Adipose tissue (tissue), 3 donors: ENCODE measurements around the gene EXD3. TPM values are rescaled to one million over a fixed set of nuclear protein-coding genes. Genes with fewer than 3 reads are reported as not detected.
"Not testable (repeated sequence)": the region's sequence is repeated elsewhere in the genome, so short reads cannot be mapped to it uniquely, and the experiment has no call there.

Source experiments
- H3K27ac ChIP-seq: one replicate; pipeline ENCODE4 v1.5.1; 2013; ENCODE audit warnings: low read depth, low read length
- WGBS, 3 donors: extraction: QIAGEN DNeasy Blood & Tissue Kit; methylation state at CpG; one replicate each; pipeline ENCODE4 v1.1.7; 2013; 5-methylcytosine and 5-hydroxymethylcytosine counted together
- polyA plus RNA-seq, 3 donors: library from polyadenylated mRNA; stranded (reverse); fragments of 200-250 nt; gene quantifications; one replicate each; pipeline ENCODE4 v1.2.3, GENCODE V29; 2013
- donor health status: healthy with polysubstance abuse.
- donor health status: Bipolar disorder and iron deficiency.
- donor health status: healthy.

Gene EXD3
- 10 to 100 TPM in 2 of 3 donors, 1 to 10 TPM in 1; 7.6 to 38.5 (median 14.0) TPM for polyA plus RNA-seq

DNA sequence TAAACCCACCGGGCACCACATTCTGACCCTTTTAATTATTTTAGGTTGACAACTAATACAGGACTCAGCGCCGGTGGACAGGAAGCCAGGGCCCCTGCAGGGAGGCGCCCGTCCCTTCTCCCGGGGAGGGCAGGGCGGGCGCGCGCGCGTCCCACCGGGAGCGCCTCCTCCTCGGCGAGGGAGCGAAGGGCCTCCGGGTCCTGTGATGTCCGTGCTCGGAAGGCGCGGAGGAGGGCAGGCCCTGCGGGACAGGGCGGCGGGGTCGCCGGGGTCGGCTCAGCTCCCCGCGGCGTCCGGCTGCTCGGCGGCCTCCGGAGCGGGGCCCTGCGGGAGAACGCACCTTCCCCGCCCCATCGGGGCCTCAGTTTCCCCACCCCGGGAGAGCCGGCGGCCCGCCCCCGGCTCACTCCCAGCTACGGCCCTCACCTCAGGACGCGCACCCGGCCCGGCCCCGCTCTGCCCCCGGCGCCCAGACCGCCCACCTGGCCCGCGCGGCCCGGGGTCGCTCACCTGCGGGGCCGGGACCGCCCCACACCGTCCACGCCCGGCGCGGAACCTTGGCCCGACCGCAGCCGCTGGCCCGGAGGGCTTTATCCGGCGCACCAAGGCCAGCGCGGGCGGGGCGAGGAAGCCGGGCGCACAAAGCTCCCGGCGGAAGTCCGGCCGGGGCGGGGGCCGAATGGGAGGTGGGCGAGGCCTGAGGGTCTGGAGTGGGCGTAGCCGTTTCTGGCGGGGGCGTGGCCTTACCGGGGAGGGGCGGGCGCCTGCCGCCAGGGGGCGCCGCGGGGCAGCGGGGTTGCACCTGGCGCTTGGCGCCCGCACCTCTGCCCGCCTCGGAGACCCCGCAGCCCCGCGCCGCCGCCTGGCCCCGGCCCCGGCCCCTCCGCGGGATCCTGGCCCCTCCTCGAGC lies at the start of gene EXD3, which contains the start of gene NOXA1:
Gene EXD3 (minus strand): TSS at position 559 of the 910 bp plus-strand sequence. CDS start 27,805 bp downstream, outside the sequence.
Gene NOXA1 (plus strand): TSS at position 790 of the 910 bp plus-strand sequence. CDS start 137 bp downstream, outside the sequence.
- H3K27ac ChIP-seq = no peak within 1 kb of the TSS
- 1% methylated on average over 70 to 113 of the region's 113 CpGs for WGBS, 3 donors

- 32 to 75% (median 43%) methylated on average over 7 of the region's 7 CpGs for WGBS, 3 donors
- no peak overlapping the region for H3K27ac ChIP-seq
These were observed 47.8 kb upstream of the EXD3 start for GRCh38 chr9:137470785-137471184.

DNA sequence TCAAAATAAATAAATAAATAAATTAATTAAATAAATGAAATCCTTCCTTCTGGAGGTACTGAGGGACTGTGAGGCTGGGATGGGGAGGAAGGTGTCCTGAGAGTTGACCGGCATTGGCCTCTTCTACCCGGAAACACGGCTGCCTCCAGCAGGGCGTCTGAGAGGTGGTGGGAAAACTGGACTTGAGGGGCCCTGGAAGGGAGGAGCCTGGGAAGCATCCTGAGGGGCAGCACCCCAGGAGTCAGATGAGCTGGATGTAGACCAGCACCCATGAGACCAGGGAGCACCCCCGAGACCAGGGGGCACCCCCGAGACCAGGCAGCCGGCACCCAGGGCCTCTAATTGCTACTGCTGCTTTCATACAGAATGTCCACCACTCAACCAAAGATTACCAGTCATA lies 44.9 kb upstream of the EXD3 start:
- WGBS, 3 donors = 95 to 99% (median 98%) methylated on average over 5 to 7 of the region's 7 CpGs
- H3K27ac ChIP-seq = no peak overlapping the region

- H3K27ac ChIP-seq = no peak overlapping the region
- WGBS, 3 donors = 91 to 96% (median 91%) methylated on average over 13 to 16 of the region's 16 CpGs
These were observed 44.2 kb upstream of the EXD3 start for GRCh38 chr9:137467161-137467581.

GRCh38 chr9:137466389-137467085 lies 43.6 kb upstream of the EXD3 start:
- not testable (repeated sequence) for H3K27ac ChIP-seq
- WGBS, 3 donors = 92 to 94% (median 93%) methylated on average over 35 of the region's 35 CpGs

DNA sequence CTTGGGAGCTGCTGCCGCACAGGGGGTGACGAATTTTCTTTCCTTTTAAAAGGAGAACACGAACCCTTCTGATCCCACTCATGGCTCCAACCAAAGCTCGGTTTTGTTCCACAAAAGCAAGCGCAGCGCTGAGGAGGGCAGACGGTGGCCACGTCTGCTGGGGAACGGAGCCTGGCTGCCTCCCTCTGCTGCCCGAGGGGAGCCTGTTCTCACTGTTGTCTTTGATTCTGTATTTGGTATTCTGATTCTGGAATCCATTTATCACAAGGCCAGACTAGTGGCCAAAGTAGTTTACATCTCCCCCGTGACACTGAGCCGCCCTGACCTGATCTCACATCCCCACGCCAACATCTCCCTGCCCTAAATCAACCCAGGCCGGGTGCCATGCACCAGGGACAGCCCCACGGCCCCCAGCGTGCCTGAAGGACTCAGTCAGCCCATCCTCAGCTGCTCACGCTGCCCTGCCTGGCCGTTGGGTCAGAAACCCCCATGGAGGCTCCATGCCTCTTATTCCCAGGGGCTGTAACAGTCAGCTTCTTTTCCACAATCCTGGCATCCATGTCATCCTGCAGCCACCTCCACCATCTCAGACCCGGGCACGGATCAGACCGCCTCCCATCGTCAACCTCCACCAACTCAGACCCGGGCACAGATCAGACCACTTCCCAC lies 42.9 kb upstream of the EXD3 start:
- 88 to 91% (median 91%) methylated on average over 23 of the region's 23 CpGs for WGBS, 3 donors
- H3K27ac ChIP-seq = no peak overlapping the region

DNA sequence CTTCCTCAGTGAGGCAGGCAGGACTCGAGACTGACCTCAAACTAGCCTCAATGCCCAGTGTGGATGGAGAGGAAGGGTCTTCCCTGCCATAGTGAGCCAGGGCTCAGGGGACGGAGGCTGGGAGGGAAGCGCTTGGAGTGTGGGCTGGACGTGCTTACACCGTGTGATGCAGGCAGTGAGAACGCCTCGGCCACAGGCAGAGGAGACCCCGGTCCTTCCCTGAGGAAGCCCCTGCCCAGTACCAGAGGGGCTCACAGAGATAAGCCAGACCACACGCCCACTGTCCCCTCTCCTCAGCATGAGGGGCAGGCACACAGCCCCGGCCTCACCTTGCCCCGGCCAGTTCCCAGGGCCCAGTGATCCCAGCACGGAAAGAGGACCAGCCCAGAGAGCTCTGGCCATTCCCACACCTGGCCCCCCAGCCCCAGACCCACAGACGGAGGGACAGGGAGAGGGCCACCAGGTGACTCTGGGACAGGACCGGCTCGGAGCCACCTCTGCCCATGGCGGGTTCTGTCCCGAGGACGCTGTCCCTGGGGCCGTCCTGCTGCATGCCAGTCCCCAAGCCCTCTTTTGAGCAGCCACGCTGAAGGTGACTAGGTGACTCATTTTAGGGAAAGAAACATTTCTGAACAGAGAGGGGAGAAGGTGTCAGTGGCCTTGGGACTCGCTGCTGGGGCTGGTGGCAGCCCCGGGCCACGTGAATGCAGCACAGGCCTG lies 42.2 kb upstream of the EXD3 start:
- H3K27ac ChIP-seq = no peak overlapping the region
- WGBS, 3 donors = 90 to 94% (median 92%) methylated on average over 22 to 23 of the region's 23 CpGs

DNA sequence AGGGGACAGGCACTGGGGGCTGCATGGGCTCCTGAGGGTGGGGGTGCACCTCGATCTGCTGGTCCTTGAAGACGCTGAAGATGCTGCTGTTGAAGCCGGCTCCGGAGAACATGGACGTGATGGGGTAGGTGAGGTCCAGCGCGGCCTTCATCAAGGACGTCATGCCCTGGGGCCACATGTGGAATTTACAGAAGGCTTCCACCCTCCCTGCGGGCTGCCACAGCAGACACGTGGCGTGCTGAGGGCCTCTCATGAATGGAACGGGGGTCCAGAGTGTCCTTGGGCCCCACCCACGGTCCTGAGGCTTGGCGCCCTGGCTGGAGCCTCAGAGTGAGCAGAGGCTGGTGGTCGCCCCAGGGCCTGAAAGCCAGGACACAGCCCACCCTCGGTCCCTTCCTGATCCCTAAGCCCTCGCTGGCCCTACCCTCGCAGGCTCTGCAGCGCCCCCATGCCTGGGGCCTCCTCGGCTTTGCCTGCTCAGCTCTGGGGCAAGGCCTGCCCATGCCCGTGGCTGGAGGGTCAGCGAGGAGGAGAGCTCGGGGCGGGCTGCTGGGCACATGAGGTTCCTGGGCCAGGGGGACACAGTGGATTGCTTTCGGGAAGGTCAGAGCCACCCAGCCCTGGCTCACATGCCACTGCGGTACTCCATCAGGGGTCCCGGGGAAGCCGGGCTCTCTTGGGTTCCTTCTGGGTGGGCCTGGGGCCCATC lies 41.5 kb upstream of the EXD3 start:
- WGBS, 3 donors = 92 to 95% (median 94%) methylated on average over 21 to 28 of the region's 28 CpGs
- no peak overlapping the region for H3K27ac ChIP-seq

- WGBS, 3 donors = 95 to 97% (median 96%) methylated on average over 18 of the region's 18 CpGs
These were observed 40.9 kb upstream of the EXD3 start for GRCh38 chr9:137463931-137464290.

DNA sequence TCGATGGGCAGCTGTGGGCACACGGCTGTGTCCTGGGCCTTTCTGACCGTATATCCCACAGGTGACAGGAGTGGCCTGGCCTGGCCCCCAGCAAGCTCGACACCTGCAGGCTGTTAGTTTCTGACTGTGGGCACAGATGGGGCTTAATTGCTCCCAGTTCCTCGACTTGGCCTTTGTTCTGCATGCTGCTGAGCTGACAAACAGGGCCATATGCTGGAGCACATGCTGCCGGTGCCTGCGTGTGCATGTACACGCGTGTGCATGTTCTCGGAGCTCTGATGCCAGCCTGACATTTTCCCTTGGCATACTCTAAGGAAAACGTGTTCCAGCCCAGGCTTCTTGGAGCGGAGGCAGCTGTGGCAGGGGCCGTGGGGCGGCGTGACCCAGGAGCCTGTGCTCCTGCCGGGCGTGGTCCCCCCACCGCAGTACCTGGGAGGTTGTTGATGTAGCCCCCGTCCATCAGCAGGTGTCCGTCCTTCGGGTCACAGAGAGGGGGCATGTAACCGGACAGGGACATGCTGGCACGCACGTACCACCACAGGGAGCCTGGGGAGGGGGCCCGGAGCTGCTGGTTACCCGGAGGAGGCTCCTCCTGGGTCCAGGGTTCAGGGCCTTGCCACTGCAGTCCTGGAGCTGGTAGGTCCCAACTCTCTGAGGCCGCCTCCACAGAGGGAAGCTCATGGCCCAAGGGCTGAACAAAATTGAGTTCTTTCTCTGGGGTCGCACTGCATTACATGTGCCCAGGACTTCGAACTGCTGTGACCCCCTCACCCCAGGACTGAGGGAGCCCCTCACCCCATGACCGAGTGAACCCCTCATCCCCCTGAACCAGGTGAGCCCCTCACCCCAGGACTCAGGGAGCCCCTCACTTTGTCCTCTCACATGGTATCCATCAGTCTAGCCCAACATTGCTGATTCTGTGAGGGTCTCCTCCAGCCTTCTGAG lies 40.3 kb upstream of the EXD3 start:
- WGBS, 3 donors = 92 to 95% (median 94%) methylated on average over 30 of the region's 30 CpGs
- no peak overlapping the region for H3K27ac ChIP-seq

More at GRCh38 chr9:137463931-137464290, 40.9 kb upstream of the EXD3 start:
- no peak overlapping the region for H3K27ac ChIP-seq

DNA sequence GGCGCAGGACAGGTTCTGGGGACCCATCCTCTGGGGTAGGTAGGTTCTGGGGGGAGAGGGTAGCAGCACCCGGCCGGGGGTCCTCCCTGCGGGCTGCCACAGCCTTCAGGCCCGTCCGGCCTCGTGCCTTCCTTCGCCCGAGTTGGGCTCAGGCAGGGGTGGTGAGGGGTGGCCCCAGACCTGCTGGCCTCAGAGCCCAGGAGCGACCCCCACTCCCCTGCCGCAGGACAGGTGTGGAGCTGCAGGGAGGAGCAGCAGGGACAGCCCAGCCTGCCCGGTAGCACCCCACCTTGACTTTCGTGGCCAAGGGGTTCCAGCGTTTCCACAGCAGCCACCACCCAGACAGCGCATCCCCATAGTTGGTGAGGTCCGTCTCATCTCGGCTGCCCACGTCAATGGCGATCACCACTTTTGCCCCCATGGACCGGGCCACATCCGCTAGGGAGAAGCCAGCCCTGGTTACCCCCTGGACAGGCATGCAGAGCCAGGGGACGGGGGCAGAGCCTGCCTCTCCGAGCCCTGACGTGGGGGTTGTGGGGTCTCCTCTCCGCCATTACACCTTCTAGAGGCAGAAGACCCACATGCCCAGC lies 39.5 kb upstream of the EXD3 start:
- H3K27ac ChIP-seq = no peak overlapping the region
- WGBS, 3 donors = 89 to 97% (median 91%) methylated on average over 25 of the region's 25 CpGs

DNA sequence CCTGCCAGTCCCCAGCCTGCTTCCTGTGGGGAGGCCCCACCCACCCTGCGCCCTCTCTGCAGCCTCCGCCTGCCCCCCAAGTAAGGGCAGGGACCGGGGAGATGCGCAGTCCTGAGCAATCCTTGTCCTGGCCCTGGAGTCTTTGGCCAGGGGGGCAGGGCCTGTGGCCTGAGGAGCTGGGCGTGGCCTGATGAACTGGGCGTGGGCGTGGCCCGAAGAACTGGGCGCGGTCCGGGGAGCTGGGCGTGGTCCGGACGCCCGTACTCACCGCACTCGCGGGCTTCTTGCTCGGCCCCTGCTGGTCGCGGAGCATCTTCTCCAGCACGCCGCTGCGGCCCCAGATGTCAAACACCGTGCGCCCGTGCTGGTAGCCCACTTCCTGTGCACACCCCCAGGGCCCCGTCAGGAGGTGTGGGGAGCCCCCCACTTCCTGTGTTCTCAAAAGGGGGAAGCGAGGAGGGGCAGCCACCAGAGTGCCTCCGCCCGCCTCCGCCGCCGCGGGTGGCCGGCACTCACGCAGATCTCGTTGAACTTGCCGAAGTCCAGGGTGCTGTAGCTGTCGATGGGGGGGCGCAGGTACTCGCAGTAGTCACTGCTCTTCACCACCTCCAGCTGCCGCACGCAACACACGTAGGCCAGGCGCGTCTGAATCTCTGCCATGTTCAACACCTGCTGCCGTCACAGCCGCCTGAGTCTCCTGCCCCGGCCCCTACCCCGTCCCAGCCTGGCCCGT lies 38.9 kb upstream of the EXD3 start:
- H3K27ac ChIP-seq = no peak overlapping the region
- WGBS, 3 donors = 52 to 65% (median 61%) methylated on average over 48 to 52 of the region's 52 CpGs

GRCh38 chr9:137461316-137461662 lies 38.3 kb upstream of the EXD3 start:
- WGBS, 3 donors = 90 to 93% (median 92%) methylated on average over 20 to 21 of the region's 21 CpGs
- no peak overlapping the region for H3K27ac ChIP-seq

DNA sequence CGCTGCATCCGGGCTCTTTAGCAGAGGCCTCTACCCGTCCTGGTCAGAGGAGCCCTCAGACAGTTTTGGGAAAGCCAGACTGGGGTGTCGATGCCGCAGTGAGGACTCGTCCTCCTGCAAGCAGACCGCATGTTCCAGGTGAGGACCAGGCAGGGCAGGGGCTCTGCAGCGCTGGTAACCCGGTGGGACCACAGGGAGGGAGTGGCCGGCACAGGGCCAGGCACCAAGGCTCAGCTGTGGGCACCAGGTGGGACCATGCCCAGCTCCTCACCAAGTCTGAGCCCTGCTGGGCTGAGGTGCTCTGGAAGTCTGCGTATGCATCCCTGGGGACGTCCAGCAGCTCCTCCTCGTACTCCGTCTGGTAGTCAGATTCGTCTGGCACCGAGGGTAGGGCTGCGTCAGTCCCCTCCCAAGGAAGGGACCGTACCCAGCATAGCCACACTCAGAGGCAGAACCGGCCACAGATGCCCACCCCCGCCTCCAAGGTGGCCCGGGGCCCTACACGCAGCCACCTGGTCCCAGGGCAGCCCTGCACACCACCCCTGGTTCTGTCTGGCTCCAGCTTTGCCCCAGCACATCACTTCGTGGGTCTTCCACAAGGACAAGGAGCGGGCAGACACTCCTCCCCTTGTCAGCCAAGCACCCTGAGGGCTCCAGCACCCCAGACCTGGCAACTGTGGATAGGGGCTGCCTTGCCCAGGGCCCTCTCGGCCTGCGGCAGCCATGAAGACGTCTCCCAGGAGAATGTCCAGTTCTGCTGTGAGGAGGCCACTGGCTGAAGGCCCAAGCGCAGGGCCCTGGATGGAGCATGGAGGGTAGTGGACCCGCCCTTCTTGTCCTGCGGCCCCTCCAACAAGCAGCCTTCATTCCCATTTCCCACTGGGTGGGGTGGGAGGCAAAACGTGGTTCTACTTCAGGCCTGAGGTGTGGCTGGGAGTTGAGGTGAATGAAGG lies 37.7 kb upstream of the EXD3 start:
- WGBS, 3 donors = 93 to 95% (median 94%) methylated on average over 31 of the region's 31 CpGs
- H3K27ac ChIP-seq = no peak overlapping the region
